ENCODE data around the gene FOXK1. TPM values are rescaled to one million over a fixed set of nuclear protein-coding genes. Genes with fewer than 3 reads are reported as not detected.
A peak's percentile ranks its signal among the peaks of the same experiment; 100 is the strongest.

The FOXK1 gene
- total and polyA plus RNA-seq, 2 of the 13 experiments (the other 11 are each of a cell fraction or from before 2014, with no cell fraction given), result 4.6 to 8.8 TPM

DNA sequence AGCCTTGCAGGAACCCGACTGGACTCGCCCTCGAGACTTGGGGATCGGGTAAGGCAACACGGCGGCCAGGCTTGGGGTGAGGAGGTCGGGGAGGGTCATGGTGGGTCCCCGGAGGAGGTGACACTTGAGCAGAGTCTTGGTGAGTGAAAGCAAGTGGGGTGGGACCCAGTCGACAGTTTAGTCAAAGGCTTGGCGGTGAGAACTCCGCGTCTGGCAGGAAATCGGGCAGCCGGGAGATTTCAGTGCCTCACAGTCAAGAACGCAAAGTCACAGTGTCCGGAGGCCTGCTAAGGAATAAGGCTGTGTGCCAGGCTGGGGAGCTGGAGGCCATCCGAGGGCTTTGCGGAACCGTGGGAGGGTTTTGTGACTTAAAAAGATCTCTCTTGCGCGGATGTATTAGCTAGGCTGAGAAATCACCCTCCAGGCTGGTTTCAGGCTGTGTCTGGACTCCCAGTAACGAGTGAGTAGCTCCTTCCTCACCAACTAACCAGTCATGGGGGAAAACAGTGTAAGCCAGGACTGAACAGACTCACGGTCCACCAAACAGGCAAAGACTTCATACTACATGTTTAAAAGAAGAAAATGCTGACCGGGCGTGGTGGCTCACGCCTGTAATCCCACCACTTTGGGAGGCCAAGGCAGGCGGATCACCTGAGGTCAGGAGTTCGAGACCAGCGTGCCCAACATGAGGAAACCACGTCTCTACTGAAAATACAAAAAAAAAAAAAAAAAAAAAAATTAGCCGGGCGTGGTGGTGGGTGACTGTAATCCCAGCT lies 93.9 kb downstream of the FOXK1 start (continued):
- TF ChIP-seq, protein P1, sequence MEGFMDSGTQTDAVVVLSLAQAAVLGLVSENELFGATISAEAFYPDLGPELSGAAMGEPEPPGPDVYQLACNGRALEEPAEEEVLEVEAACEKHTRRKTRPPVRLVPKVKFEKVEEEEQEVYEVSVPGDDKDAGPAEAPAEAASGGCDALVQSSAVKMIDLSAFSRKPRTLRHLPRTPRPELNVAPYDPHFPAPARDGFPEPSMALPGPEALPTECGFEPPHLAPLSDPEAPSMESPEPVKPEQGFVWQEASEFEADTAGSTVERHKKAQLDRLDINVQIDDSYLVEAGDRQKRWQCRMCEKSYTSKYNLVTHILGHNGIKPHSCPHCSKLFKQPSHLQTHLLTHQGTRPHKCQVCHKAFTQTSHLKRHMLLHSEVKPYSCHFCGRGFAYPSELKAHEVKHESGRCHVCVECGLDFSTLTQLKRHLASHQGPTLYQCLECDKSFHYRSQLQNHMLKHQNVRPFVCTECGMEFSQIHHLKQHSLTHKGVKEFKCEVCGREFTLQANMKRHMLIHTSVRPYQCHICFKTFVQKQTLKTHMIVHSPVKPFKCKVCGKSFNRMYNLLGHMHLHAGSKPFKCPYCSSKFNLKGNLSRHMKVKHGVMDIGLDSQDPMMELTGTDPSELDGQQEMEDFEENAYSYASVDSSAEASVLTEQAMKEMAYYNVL (CRISPR knock-in tag; IDR thresholded peaks at IDR 0.05; ENCODE audit: borderline replicate concordance), result peak; percentile 12; the same call in 1 of the 2 replicates
- 0 out of 2 replicates have a peak, but pooled peaks have one; percentile 15 for TF ChIP-seq DR1 (CRISPR knock-in tag; IDR thresholded peaks at IDR 0.05)
- peak; percentile 8; the same call in 1 of the 2 replicates for TF ChIP-seq ZNF598 (CRISPR knock-in tag; IDR thresholded peaks at IDR 0.05; ENCODE audit: borderline replicate concordance)
- TF ChIP-seq, protein P2, sequence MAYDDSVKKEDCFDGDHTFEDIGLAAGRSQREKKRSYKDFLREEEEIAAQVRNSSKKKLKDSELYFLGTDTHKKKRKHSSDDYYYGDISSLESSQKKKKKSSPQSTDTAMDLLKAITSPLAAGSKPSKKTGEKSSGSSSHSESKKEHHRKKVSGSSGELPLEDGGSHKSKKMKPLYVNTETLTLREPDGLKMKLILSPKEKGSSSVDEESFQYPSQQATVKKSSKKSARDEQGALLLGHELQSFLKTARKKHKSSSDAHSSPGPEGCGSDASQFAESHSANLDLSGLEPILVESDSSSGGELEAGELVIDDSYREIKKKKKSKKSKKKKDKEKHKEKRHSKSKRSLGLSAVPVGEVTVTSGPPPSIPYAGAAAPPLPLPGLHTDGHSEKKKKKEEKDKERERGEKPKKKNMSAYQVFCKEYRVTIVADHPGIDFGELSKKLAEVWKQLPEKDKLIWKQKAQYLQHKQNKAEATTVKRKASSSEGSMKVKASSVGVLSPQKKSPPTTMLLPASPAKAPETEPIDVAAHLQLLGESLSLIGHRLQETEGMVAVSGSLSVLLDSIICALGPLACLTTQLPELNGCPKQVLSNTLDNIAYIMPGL (CRISPR knock-in tag; IDR thresholded peaks at IDR 0.05; ENCODE audit: borderline replicate concordance in 1 of 2, low read depth in 1 of 2), result peak in 1 of 2 experiments; percentile 13; a peak in 1 of 4 replicates
- TF ChIP-seq ZNF331 (CRISPR knock-in tag; IDR thresholded peaks at IDR 0.05), result no peak
- TF ChIP-seq RARG (CRISPR knock-in tag; IDR thresholded peaks at IDR 0.05; ENCODE audit: low read depth), result 0 out of 2 replicates have a peak, but pooled peaks have one; percentile 43
- TF ChIP-seq, protein P3, sequence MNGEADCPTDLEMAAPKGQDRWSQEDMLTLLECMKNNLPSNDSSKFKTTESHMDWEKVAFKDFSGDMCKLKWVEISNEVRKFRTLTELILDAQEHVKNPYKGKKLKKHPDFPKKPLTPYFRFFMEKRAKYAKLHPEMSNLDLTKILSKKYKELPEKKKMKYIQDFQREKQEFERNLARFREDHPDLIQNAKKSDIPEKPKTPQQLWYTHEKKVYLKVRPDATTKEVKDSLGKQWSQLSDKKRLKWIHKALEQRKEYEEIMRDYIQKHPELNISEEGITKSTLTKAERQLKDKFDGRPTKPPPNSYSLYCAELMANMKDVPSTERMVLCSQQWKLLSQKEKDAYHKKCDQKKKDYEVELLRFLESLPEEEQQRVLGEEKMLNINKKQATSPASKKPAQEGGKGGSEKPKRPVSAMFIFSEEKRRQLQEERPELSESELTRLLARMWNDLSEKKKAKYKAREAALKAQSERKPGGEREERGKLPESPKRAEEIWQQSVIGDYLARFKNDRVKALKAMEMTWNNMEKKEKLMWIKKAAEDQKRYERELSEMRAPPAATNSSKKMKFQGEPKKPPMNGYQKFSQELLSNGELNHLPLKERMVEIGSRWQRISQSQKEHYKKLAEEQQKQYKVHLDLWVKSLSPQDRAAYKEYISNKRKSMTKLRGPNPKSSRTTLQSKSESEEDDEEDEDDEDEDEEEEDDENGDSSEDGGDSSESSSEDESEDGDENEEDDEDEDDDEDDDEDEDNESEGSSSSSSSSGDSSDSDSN (CRISPR knock-in tag; IDR thresholded peaks at IDR 0.05), result 0 out of 2 replicates have a peak, but pooled peaks have one; percentile 6
- TF ChIP-seq, protein P4, sequence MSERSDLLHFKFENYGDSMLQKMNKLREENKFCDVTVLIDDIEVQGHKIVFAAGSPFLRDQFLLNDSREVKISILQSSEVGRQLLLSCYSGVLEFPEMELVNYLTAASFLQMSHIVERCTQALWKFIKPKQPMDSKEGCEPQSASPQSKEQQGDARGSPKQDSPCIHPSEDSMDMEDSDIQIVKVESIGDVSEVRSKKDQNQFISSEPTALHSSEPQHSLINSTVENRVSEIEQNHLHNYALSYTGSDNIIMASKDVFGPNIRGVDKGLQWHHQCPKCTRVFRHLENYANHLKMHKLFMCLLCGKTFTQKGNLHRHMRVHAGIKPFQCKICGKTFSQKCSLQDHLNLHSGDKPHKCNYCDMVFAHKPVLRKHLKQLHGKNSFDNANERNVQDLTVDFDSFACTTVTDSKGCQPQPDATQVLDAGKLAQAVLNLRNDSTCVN (CRISPR knock-in tag; IDR thresholded peaks at IDR 0.05; ENCODE audit: borderline replicate concordance), result no peak
- TF ChIP-seq, protein P5, sequence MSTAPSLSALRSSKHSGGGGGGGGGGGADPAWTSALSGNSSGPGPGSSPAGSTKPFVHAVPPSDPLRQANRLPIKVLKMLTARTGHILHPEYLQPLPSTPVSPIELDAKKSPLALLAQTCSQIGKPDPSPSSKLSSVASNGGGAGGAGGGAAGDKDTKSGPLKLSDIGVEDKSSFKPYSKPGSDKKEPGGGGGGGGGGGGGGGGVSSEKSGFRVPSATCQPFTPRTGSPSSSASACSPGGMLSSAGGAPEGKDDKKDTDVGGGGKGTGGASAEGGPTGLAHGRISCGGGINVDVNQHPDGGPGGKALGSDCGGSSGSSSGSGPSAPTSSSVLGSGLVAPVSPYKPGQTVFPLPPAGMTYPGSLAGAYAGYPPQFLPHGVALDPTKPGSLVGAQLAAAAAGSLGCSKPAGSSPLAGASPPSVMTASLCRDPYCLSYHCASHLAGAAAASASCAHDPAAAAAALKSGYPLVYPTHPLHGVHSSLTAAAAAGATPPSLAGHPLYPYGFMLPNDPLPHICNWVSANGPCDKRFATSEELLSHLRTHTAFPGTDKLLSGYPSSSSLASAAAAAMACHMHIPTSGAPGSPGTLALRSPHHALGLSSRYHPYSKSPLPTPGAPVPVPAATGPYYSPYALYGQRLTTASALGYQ (CRISPR knock-in tag; IDR thresholded peaks at IDR 0.05), result no peak
- 0 out of 2 replicates have a peak, but pooled peaks have one; percentile 15 for TF ChIP-seq ZSCAN21 (CRISPR knock-in tag; IDR thresholded peaks at IDR 0.05; ENCODE audit: borderline replicate concordance)
- TF ChIP-seq, protein P6, sequence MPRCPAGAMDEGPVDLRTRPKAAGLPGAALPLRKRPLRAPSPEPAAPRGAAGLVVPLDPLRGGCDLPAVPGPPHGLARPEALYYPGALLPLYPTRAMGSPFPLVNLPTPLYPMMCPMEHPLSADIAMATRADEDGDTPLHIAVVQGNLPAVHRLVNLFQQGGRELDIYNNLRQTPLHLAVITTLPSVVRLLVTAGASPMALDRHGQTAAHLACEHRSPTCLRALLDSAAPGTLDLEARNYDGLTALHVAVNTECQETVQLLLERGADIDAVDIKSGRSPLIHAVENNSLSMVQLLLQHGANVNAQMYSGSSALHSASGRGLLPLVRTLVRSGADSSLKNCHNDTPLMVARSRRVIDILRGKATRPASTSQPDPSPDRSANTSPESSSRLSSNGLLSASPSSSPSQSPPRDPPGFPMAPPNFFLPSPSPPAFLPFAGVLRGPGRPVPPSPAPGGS (CRISPR knock-in tag; IDR thresholded peaks at IDR 0.05), result no peak
- peak; percentile 43; the same call in 1 of the 2 replicates for TF ChIP-seq MYC (CRISPR knock-in tag; IDR thresholded peaks at IDR 0.05; ENCODE audit: borderline replicate concordance)
- no peak for TF ChIP-seq RCOR2 (CRISPR knock-in tag; IDR thresholded peaks at IDR 0.05)

Measured in HepG2 (cell line).